ENCODE data around the gene MMD. TPM values are rescaled to one million over a fixed set of nuclear protein-coding genes. Genes with fewer than 3 reads are reported as not detected.

The MMD gene
- total RNA-seq, 1 experiment from 2014 or later, result 26.9 TPM

DNA sequence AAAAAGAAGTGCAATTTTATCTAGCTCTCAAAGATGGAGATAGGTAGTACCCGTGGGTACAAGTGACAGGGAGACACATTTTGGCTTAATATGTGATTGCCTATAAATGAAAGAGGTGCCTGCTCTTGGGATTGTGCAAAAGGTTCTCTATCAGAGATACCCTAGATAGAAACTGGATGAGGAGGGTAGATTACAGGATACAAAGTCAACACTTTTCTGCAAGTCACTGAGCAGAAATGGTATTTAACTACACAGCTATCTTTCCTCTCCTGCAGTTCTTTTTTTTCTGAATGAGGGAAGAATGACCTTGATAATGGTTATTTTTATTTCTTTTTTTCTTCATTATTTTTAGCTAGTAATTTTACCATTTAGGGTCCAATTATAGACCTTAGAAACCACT, 67.6 kb downstream of the MMD start:
- Histone ChIP-seq H3K4me3 (ENCODE audit: low read depth in 2 of 2, low read length in 2 of 2) (no peak overlapping the region), H3K36me3 (ENCODE audit: control insufficient read depth, insufficient read depth, low read length) (no peaks in the 10 kb centered on the region), H3K27ac (ENCODE audit: low read length) (no peak overlapping the region), H3K9me3 (ENCODE audit: control insufficient read depth, insufficient read depth, low read depth, low read length) (no peaks in the 10 kb centered on the region), H3K27me3 (ENCODE audit: control insufficient read depth, insufficient read depth, low read length) (no peaks in the 10 kb centered on the region), H3K4me1 (ENCODE audit: control insufficient read depth, insufficient read depth, low read length) (no peaks in the 10 kb centered on the region)
- BruUV-seq (replicated peaks), result no TSS peak
- ChIA-PET CTCF (no interaction called here), POLR2A (no interaction called here)
- in situ Hi-C loops (cut with HindIII; ENCODE audit: low pct_unique_long_range_greater_than_20kb, low sequenced_read_pairs) (no loop called here), intact Hi-C loops (cut with micrococcal nuclease; ENCODE audit: unreplicated experiment) (loop anchor here (10.0 kb wide), 1 partner anchor 59 kb away; no protein-coding TSS in a partner anchor)
- DNase-seq (ENCODE audit: low read depth, low spot score) (no peak), ATAC-seq (no peak)
- no peak for TF ChIP-seq SIN3A (IDR thresholded peaks at IDR 0.05; ENCODE audit: borderline replicate concordance, insufficient read depth, low read depth, low read length)
- TF ChIP-seq, protein P1, sequence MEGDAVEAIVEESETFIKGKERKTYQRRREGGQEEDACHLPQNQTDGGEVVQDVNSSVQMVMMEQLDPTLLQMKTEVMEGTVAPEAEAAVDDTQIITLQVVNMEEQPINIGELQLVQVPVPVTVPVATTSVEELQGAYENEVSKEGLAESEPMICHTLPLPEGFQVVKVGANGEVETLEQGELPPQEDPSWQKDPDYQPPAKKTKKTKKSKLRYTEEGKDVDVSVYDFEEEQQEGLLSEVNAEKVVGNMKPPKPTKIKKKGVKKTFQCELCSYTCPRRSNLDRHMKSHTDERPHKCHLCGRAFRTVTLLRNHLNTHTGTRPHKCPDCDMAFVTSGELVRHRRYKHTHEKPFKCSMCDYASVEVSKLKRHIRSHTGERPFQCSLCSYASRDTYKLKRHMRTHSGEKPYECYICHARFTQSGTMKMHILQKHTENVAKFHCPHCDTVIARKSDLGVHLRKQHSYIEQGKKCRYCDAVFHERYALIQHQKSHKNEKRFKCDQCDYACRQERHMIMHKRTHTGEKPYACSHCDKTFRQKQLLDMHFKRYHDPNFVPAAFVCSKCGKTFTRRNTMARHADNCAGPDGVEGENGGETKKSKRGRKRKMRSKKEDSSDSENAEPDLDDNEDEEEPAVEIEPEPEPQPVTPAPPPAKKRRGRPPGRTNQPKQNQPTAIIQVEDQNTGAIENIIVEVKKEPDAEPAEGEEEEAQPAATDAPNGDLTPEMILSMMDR (IDR thresholded peaks at IDR 0.05), result no peak

DNA sequence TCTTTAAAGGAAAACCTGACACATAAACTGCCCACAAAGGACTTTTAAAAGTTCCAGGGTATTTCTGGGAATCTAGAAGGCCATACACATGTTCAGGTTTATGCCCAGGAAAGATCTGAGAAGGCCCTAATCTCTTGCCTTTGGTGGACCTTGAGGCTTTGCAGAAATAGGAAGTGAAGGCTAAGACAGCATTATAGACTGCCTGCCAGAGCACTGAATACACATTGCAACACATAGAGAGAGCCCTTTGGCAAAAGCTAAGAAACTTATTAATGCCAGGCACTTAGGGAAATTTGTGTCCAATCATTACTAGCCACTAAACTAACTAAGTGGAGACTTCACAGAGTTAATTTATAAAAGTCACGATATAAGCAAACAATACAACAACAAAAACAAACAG, 70.4 kb downstream of the MMD start:
- in situ Hi-C loops (cut with HindIII; ENCODE audit: low pct_unique_long_range_greater_than_20kb, low sequenced_read_pairs) (no loop called here), intact Hi-C loops (cut with micrococcal nuclease; ENCODE audit: unreplicated experiment) (loop anchor here (10.0 kb wide), 1 partner anchor 56 kb away; no protein-coding TSS in a partner anchor)
- DNase-seq (ENCODE audit: low read depth, low spot score), result no peak
- no peak for ATAC-seq
- no peaks in the 10 kb centered on the region for H3K36me3 ChIP-seq (ENCODE audit: control insufficient read depth, insufficient read depth, low read length)
- no peaks in the 10 kb centered on the region for H3K9me3 ChIP-seq (ENCODE audit: control insufficient read depth, insufficient read depth, low read depth, low read length)
- ChIA-PET CTCF (no interaction called here), POLR2A (interaction anchor here (0.7 kb wide), 1 partner anchor 184 kb away, joined by 3 read pairs; no protein-coding TSS in a partner anchor)
- no TSS peak for BruUV-seq (replicated peaks)
- H3K4me1 ChIP-seq (ENCODE audit: control insufficient read depth, insufficient read depth, low read length), result no peaks in the 10 kb centered on the region
- H3K4me3 ChIP-seq (ENCODE audit: low read depth in 2 of 2, low read length in 2 of 2), result no peak overlapping the region
- no peaks in the 10 kb centered on the region for H3K27me3 ChIP-seq (ENCODE audit: control insufficient read depth, insufficient read depth, low read length)
- TF ChIP-seq SIN3A (IDR thresholded peaks at IDR 0.05; ENCODE audit: borderline replicate concordance, insufficient read depth, low read depth, low read length) (no peak), POLR2AphosphoS5 (IDR thresholded peaks at IDR 0.05; ENCODE audit: low read depth, low read length) (no peak), TCF7L2 (IDR thresholded peaks at IDR 0.05; ENCODE audit: low read depth, low read length) (no peak)
- TF ChIP-seq, protein P1 (IDR thresholded peaks at IDR 0.05), result no peak
- TF ChIP-seq, protein P2, sequence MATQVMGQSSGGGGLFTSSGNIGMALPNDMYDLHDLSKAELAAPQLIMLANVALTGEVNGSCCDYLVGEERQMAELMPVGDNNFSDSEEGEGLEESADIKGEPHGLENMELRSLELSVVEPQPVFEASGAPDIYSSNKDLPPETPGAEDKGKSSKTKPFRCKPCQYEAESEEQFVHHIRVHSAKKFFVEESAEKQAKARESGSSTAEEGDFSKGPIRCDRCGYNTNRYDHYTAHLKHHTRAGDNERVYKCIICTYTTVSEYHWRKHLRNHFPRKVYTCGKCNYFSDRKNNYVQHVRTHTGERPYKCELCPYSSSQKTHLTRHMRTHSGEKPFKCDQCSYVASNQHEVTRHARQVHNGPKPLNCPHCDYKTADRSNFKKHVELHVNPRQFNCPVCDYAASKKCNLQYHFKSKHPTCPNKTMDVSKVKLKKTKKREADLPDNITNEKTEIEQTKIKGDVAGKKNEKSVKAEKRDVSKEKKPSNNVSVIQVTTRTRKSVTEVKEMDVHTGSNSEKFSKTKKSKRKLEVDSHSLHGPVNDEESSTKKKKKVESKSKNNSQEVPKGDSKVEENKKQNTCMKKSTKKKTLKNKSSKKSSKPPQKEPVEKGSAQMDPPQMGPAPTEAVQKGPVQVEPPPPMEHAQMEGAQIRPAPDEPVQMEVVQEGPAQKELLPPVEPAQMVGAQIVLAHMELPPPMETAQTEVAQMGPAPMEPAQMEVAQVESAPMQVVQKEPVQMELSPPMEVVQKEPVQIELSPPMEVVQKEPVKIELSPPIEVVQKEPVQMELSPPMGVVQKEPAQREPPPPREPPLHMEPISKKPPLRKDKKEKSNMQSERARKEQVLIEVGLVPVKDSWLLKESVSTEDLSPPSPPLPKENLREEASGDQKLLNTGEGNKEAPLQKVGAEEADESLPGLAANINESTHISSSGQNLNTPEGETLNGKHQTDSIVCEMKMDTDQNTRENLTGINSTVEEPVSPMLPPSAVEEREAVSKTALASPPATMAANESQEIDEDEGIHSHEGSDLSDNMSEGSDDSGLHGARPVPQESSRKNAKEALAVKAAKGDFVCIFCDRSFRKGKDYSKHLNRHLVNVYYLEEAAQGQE (IDR thresholded peaks at IDR 0.05; ENCODE audit: insufficient read depth in 1 of 2, low read depth in 2 of 2, low read length in 1 of 2), result no peak
- H3K27ac ChIP-seq (ENCODE audit: low read length), result no peak overlapping the region
